ENCODE results near the gene PSMD13. TPM values are rescaled to one million over a fixed set of nuclear protein-coding genes. Genes with fewer than 3 reads are reported as not detected.

The PSMD13 gene
- polyA plus RNA-seq, 1 donor (not counting 4 experiments of a cell fraction or from before 2014, with no cell fraction given) = 184 TPM

GRCh38 chr11:272931-273198 is 36.1 kb downstream of the PSMD13 start:
- Histone ChIP-seq H3K4me2 (ENCODE audit: control insufficient read depth, extremely low read depth, insufficient read depth, low read depth, low read length) (no peak overlapping the region), H2AFZ (ENCODE audit: control insufficient read depth, low read length) (no peak overlapping the region), H3K27ac (ENCODE audit: control insufficient read depth, insufficient read depth, low read length) (no peak overlapping the region), H3K4me3 (ENCODE audit: control insufficient read depth in 2 of 3, extremely low read depth in 1 of 3, insufficient read depth in 2 of 3, low read depth in 1 of 3, low read length in 3 of 3) (no peak overlapping the region), H3K9ac (ENCODE audit: control insufficient read depth, extremely low read depth, insufficient read depth, low read length) (no peak overlapping the region), H4K20me1 (ENCODE audit: control insufficient read depth, extremely low read depth, insufficient read depth, low read length) (no peaks in the 10 kb centered on the region), H3K4me1 (ENCODE audit: control insufficient read depth, extremely low read depth, insufficient read depth, low read length) (peaks cover 3% of the 10 kb centered on the region), H3K9me1 (ENCODE audit: control insufficient read depth, extremely low read depth, insufficient read depth, low read length) (no peaks in the 10 kb centered on the region), H3K36me3 (ENCODE audit: control insufficient read depth in 2 of 2, extremely low read depth in 1 of 2, insufficient read depth in 2 of 2, low read length in 2 of 2) (no peaks in the 10 kb centered on the region), H3K79me2 (ENCODE audit: control insufficient read depth, insufficient read depth, low read length) (no peaks in the 10 kb centered on the region), H3K9me3 (ENCODE audit: control insufficient read depth, low read depth, low read length) (no peaks in the 10 kb centered on the region), H3K27me3 (ENCODE audit: control insufficient read depth, extremely low read depth, insufficient read depth, low read length) (peaks cover 10% of the 10 kb centered on the region)
- DNase-seq (ENCODE audit: low read depth, low spot score) (no peak), FAIRE-seq (no peak)
- dilution Hi-C loops (cut with MboI; ENCODE audit: extremely low pct_ligation_motif_present, low sequenced_read_pairs) = no loop called here
- no peak for TF ChIP-seq CTCF (optimal IDR thresholded peaks at IDR 0.05 in 1 of 3, IDR thresholded peaks at IDR 0.05 in 1 of 3, conservative IDR thresholded peaks at IDR 0.05 in 1 of 3; ENCODE audit: extremely low read depth in 1 of 3, insufficient read depth in 2 of 3, low read length in 3 of 3)
- no peak for TF ChIP-seq EZH2 (IDR thresholded peaks at IDR 0.05; ENCODE audit: low read length)

GRCh38 chr11:276219-276618 is 39.4 kb downstream of the PSMD13 start:
- Histone ChIP-seq H3K9ac (ENCODE audit: control insufficient read depth, extremely low read depth, insufficient read depth, low read length) (no peak overlapping the region), H3K27me3 (ENCODE audit: control insufficient read depth, extremely low read depth, insufficient read depth, low read length) (peaks cover 43% of the 10 kb centered on the region), H3K4me2 (ENCODE audit: control insufficient read depth, extremely low read depth, insufficient read depth, low read depth, low read length) (no peak overlapping the region), H3K27ac (ENCODE audit: control insufficient read depth, insufficient read depth, low read length) (no peak overlapping the region), H4K20me1 (ENCODE audit: control insufficient read depth, extremely low read depth, insufficient read depth, low read length) (no peaks in the 10 kb centered on the region), H3K9me1 (ENCODE audit: control insufficient read depth, extremely low read depth, insufficient read depth, low read length) (no peaks in the 10 kb centered on the region), H3K79me2 (ENCODE audit: control insufficient read depth, insufficient read depth, low read length) (no peaks in the 10 kb centered on the region), H3K4me1 (ENCODE audit: control insufficient read depth, extremely low read depth, insufficient read depth, low read length) (no peaks in the 10 kb centered on the region), H3K36me3 (ENCODE audit: control insufficient read depth in 2 of 2, extremely low read depth in 1 of 2, insufficient read depth in 2 of 2, low read length in 2 of 2) (no peaks in the 10 kb centered on the region), H2AFZ (ENCODE audit: control insufficient read depth, low read length) (no peak overlapping the region), H3K4me3 (ENCODE audit: control insufficient read depth in 2 of 3, extremely low read depth in 1 of 3, insufficient read depth in 2 of 3, low read depth in 1 of 3, low read length in 3 of 3) (no peak overlapping the region), H3K9me3 (ENCODE audit: control insufficient read depth, low read depth, low read length) (no peaks in the 10 kb centered on the region)
- no peak for FAIRE-seq
- no peak for DNase-seq (ENCODE audit: low read depth, low spot score)
- dilution Hi-C loops (cut with MboI; ENCODE audit: extremely low pct_ligation_motif_present, low sequenced_read_pairs) = no loop called here
- TF ChIP-seq EZH2 (IDR thresholded peaks at IDR 0.05; ENCODE audit: low read length) (no peak), CTCF (optimal IDR thresholded peaks at IDR 0.05 in 1 of 3, IDR thresholded peaks at IDR 0.05 in 1 of 3, conservative IDR thresholded peaks at IDR 0.05 in 1 of 3; ENCODE audit: extremely low read depth in 1 of 3, insufficient read depth in 2 of 3, low read length in 3 of 3) (no peak)

All from keratinocyte (primary cell).